Measurements from ENCODE around the gene RAB31.

DNA sequence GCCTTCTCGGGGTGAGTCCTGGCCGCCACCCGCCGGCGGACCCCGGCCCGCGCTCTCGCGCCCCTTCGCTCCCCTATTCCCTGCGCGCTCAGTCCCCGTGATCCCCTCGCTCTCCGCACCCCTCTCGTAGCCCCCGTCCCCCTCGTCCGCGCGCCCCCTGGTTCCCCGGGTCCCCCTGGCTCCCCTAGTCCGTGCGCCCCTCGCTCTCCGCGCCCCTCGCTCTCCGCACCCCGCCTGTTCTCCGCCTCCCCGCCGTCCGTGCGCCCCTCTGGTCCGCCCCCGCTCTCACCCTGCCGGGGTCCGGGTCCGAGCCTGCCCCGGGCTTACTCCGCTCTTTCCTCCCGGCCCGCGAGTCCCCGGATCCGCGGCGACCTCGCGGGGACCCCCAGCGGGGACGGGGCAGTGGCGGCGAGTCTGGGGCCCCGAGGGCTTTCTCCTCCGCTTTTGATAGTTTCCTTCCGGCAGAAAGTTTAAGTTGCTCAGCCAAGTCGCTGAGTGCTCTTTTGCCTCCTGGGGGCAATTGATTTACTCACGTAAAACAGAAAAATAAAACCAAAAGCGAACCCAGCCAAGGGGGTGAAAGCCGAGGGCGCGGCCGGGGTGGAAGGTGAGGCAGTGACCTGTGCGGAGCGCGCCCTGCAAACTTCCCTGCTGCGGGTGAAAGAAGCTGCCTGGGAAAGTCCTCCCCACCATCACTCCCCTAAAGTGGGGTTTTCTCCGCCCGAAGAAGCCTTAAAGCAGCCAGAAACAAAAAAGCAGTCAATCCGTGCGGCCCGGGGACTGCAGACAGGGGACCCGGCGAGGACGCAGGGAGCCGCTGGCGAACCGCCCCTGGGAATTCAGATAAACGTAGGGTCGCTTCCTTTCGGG, 568 bp downstream of the RAB31 start:
- TF ChIP-seq, protein P1, sequence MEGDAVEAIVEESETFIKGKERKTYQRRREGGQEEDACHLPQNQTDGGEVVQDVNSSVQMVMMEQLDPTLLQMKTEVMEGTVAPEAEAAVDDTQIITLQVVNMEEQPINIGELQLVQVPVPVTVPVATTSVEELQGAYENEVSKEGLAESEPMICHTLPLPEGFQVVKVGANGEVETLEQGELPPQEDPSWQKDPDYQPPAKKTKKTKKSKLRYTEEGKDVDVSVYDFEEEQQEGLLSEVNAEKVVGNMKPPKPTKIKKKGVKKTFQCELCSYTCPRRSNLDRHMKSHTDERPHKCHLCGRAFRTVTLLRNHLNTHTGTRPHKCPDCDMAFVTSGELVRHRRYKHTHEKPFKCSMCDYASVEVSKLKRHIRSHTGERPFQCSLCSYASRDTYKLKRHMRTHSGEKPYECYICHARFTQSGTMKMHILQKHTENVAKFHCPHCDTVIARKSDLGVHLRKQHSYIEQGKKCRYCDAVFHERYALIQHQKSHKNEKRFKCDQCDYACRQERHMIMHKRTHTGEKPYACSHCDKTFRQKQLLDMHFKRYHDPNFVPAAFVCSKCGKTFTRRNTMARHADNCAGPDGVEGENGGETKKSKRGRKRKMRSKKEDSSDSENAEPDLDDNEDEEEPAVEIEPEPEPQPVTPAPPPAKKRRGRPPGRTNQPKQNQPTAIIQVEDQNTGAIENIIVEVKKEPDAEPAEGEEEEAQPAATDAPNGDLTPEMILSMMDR (IDR thresholded peaks at IDR 0.05) = peak in 1 of 4 experiments; percentile 3
- TF ChIP-seq POLR2A (IDR thresholded peaks at IDR 0.05) (no peak), POLR2AphosphoS5 (IDR thresholded peaks at IDR 0.05) (no peak), EP300 (IDR thresholded peaks at IDR 0.05) (no peak)
